Body of pancreas (tissue), 4 donors: Measurements from ENCODE around the gene ETV1.

Experiments used
- POLR2A ChIP-seq, 3 donors: fragments of 450-650 bp; IDR thresholded peaks; one replicate each; pipeline ENCODE4 v1.6.1; 2016; ENCODE audit warnings: antibody characterized with exemption in 3 of 3, mild to moderate bottlenecking in 2 of 3
- TF ChIP-seq, protein P1 (sequence below), 7 experiments: fragments of 450-650 bp in 4 of 7; fragments of 200-600 bp in 3 of 7; sonication (generic) in 3 of 7; IDR thresholded peaks; one replicate each; pipeline ENCODE4 v1.5.1; 2016 to 2019; ENCODE audit warnings: antibody characterized with exemption in 7 of 7

DNA sequence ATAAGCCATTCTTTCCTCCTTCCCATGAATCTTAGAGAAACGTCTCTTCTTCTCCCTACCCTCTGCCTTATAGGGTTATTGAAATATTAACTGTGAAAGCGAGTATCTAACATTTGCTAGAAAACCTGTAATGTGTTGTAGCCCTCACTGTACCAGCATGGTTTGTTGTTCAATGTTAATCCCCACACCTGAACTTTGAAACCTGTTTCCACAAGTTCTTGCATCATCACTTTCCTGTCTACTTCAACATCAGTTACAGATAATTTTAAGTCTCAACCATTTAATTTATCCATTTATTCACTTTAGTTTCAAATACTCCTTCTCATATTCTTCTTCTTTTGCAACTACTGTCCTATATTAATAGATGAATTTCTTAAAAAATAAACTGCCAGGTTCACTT lies 148.2 kb downstream of the ETV1 start:
- TF ChIP-seq, protein P1, sequence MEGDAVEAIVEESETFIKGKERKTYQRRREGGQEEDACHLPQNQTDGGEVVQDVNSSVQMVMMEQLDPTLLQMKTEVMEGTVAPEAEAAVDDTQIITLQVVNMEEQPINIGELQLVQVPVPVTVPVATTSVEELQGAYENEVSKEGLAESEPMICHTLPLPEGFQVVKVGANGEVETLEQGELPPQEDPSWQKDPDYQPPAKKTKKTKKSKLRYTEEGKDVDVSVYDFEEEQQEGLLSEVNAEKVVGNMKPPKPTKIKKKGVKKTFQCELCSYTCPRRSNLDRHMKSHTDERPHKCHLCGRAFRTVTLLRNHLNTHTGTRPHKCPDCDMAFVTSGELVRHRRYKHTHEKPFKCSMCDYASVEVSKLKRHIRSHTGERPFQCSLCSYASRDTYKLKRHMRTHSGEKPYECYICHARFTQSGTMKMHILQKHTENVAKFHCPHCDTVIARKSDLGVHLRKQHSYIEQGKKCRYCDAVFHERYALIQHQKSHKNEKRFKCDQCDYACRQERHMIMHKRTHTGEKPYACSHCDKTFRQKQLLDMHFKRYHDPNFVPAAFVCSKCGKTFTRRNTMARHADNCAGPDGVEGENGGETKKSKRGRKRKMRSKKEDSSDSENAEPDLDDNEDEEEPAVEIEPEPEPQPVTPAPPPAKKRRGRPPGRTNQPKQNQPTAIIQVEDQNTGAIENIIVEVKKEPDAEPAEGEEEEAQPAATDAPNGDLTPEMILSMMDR (IDR thresholded peaks at IDR 0.05), result no peak
- no peak for TF ChIP-seq POLR2A (IDR thresholded peaks at IDR 0.05)
